Caco-2 (cell line): Measurements from ENCODE around the gene MYO15B. TPM values are rescaled to one million over a fixed set of nuclear protein-coding genes. Genes with fewer than 3 reads are reported as not detected.

ENCODE experiments used
- BruUV-seq: library from RNA; stranded (reverse); fragments of 400-500 nt; replicated peaks from 2 replicates; lab custom pipeline; 2021; lab: Mats Ljungman, UMichigan
- CTCF ChIA-PET: fragments of 300-600 bp; sonication (Branson Sonifier 250); formaldehyde crosslinking; loops from one replicate; lab custom pipeline; 2022; ENCODE audit warnings: antibody characterized with exemption; lab: Charles Lee
- POLR2A ChIA-PET: fragments of 300-600 bp; sonication (Branson Sonifier 250); formaldehyde crosslinking; loops from one replicate; lab custom pipeline; 2022; ENCODE audit warnings: antibody characterized with exemption; lab: Charles Lee
- DNase-seq, 2 experiments: peaks; one replicate each; pipeline versions ENCODE4 v3.0.0 to v3.0.0-alpha.2; 2020 to 2022
- H3K27me3 ChIP-seq: replicated peaks from 2 replicates; pipeline ENCODE4 v1.6.0; 2011; ENCODE audit warnings: low read length; ENCODE audit not compliant: control insufficient read depth, insufficient read depth
- H3K36me3 ChIP-seq: 2 replicates; pipeline ENCODE4 v1.5.1; 2011; ENCODE audit warnings: low read length; ENCODE audit not compliant: control insufficient read depth, insufficient read depth
- H3K4me1 ChIP-seq: fragments of 250-450 bp; sonication (Bioruptor Pico); 2 replicates; pipeline ENCODE4 v1.5.1; 2020; ENCODE audit warnings: mild to moderate bottlenecking
- H3K4me3 ChIP-seq: 2 replicates; pipeline ENCODE4 v1.5.1; 2011; ENCODE audit warnings: low read depth, mild to moderate bottlenecking, control low read depth, low read length
- H3K9me3 ChIP-seq: fragments of 250-450 bp; sonication (Bioruptor Pico); 2 replicates; pipeline ENCODE4 v1.5.1; 2020; ENCODE audit warnings: mild to moderate bottlenecking, moderate library complexity
- H3K27ac Mint-ChIP-seq: one replicate; pipeline ENCODE4 v1.8.0; 2022; ENCODE audit warnings: mixed read lengths; ENCODE audit not compliant: unreplicated experiment
- H3K27me3 Mint-ChIP-seq: one replicate; pipeline ENCODE4 v1.8.0; 2022; ENCODE audit warnings: mixed read lengths; ENCODE audit not compliant: insufficient read depth, unreplicated experiment
- H3K36me3 Mint-ChIP-seq: one replicate; pipeline ENCODE4 v1.8.0; 2022; ENCODE audit warnings: mild to moderate bottlenecking, mixed read lengths; ENCODE audit not compliant: insufficient read depth, unreplicated experiment
- H3K4me1 Mint-ChIP-seq: one replicate; pipeline ENCODE4 v1.8.0; 2022; ENCODE audit warnings: low read depth, mixed read lengths; ENCODE audit not compliant: unreplicated experiment
- H3K4me3 Mint-ChIP-seq: one replicate; pipeline ENCODE4 v1.8.0; 2022; ENCODE audit warnings: mild to moderate bottlenecking, moderate library complexity, mixed read lengths; ENCODE audit not compliant: unreplicated experiment
- H3K9me3 Mint-ChIP-seq: one replicate; pipeline ENCODE4 v1.8.0; 2022; ENCODE audit warnings: mixed read lengths; ENCODE audit not compliant: unreplicated experiment
- intact Hi-C: fragments of 100-400 bp; cut with micrococcal nuclease; formaldehyde crosslinking; loops from one replicate; pipeline ENCODE4 v1.10.0; 2022; ENCODE audit not compliant: unreplicated experiment
- total RNA-seq: library from RNA; stranded (reverse); gene quantifications from 2 replicates; pipeline ENCODE4 v1.2.3, GENCODE V29; 2022
- TF ChIP-seq, protein P1 (sequence below), 2 experiments: fragments of 200-600 bp in 1 of 2; IDR thresholded peaks; 1 replicate in 1 of 2; 2 replicates in 1 of 2; pipeline versions ENCODE4 v1.5.1 to v1.8.0; 2011 to 2022; ENCODE audit warnings: antibody characterized with exemption in 1 of 2, control low read depth in 1 of 2, inconsistent platforms in 1 of 2, low read depth in 1 of 2, low read length in 1 of 2, mild to moderate bottlenecking in 1 of 2, moderate library complexity in 1 of 2; ENCODE audit not compliant: insufficient read depth in 1 of 2, severe bottlenecking in 1 of 2, unreplicated experiment in 1 of 2

The MYO15B gene
- total RNA-seq, 1 experiment from 2014 or later, result 12.3 TPM

DNA sequence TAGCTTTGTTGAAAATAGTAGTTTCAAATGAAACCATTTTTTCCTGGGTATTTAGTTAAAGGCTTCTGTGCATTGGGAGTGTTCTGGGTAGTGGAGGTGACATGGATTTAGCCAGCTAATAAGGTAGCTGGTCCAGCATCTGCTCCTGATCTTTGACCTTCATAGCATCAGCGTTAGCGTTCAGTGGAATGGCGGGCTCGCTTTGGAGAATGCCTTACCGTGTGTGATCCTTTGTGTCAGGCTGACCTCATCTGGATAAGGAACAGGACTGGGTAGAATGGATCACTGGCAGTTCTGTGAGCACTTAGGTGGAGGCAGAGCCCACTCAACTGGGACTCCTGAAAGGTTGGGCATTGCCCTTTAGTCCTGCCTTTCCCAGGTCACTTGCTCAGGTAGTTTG, 83.3 kb downstream of the MYO15B start:
- no peak overlapping the region for H3K4me3 Mint-ChIP-seq
- no TSS peak for BruUV-seq
- ChIA-PET POLR2A (interaction anchor here (0.5 kb wide), 1 partner anchor 42 kb away, joined by 3 read pairs; no protein-coding TSS in a partner anchor), CTCF (interaction anchor here (0.9 kb wide), 1 partner anchor 77 kb away, joined by 3 read pairs; no protein-coding TSS in a partner anchor)
- no peak overlapping the region for H3K27ac Mint-ChIP-seq
- no peaks in the 10 kb centered on the region for H3K9me3 Mint-ChIP-seq
- peaks cover 2% of the 10 kb centered on the region for H3K36me3 ChIP-seq
- no peaks in the 10 kb centered on the region for H3K27me3 Mint-ChIP-seq
- H3K4me3 ChIP-seq, result no peak overlapping the region
- no peaks in the 10 kb centered on the region for H3K27me3 ChIP-seq
- H3K4me1 Mint-ChIP-seq, result no peaks in the 10 kb centered on the region
- DNase-seq, result no peak
- H3K9me3 ChIP-seq, result no peaks in the 10 kb centered on the region
- TF ChIP-seq, protein P1, sequence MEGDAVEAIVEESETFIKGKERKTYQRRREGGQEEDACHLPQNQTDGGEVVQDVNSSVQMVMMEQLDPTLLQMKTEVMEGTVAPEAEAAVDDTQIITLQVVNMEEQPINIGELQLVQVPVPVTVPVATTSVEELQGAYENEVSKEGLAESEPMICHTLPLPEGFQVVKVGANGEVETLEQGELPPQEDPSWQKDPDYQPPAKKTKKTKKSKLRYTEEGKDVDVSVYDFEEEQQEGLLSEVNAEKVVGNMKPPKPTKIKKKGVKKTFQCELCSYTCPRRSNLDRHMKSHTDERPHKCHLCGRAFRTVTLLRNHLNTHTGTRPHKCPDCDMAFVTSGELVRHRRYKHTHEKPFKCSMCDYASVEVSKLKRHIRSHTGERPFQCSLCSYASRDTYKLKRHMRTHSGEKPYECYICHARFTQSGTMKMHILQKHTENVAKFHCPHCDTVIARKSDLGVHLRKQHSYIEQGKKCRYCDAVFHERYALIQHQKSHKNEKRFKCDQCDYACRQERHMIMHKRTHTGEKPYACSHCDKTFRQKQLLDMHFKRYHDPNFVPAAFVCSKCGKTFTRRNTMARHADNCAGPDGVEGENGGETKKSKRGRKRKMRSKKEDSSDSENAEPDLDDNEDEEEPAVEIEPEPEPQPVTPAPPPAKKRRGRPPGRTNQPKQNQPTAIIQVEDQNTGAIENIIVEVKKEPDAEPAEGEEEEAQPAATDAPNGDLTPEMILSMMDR (IDR thresholded peaks at IDR 0.05; ENCODE audit: insufficient read depth in 1 of 2, low read depth in 1 of 2, low read length in 1 of 2, severe bottlenecking in 1 of 2, unreplicated experiment in 1 of 2), result no peak
- intact Hi-C loops, result no loop called here
- H3K36me3 Mint-ChIP-seq, result peaks cover 67% of the 10 kb centered on the region
- H3K4me1 ChIP-seq, result peaks cover 11% of the 10 kb centered on the region

DNA sequence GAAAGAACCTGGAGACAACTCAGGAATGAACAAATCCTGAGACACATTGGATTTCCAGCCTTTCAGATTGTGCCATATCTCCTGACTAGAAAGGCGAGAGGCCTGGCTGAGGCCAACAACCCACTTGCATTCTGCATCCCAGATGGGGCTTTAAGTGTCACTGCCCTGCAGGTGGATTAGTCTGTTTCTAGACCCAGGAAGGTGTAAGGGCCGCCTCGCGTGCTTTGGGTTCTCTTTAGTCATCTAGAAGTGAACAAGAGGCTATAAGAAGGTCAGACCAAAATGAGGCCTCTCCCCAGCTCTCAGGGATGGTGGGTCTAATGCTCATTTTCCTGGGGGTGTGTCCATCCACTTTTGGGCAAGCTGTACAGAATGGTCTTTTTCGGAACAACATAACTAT, 84.4 kb downstream of the MYO15B start:
- Mint-ChIP-seq H3K9me3 (no peaks in the 10 kb centered on the region), H3K4me1 (no peaks in the 10 kb centered on the region), H3K4me3 (no peak overlapping the region), H3K27me3 (no peaks in the 10 kb centered on the region), H3K27ac (no peak overlapping the region), H3K36me3 (peaks cover 78% of the 10 kb centered on the region)
- Histone ChIP-seq H3K4me3 (no peak overlapping the region), H3K36me3 (peaks cover 2% of the 10 kb centered on the region), H3K4me1 (peaks cover 7% of the 10 kb centered on the region; the same call in 1 of the 2 replicates), H3K9me3 (no peaks in the 10 kb centered on the region), H3K27me3 (no peaks in the 10 kb centered on the region)
- BruUV-seq, result no TSS peak
- no peak for DNase-seq
- intact Hi-C loops, result no loop called here
- CTCF ChIA-PET, result interaction anchor here (2.0 kb wide), 1 partner anchor 76 kb away, joined by 13 read pairs; no protein-coding TSS in a partner anchor
- POLR2A ChIA-PET, result no interaction called here
- TF ChIP-seq, protein P1 (IDR thresholded peaks at IDR 0.05; ENCODE audit: insufficient read depth in 1 of 2, low read depth in 1 of 2, low read length in 1 of 2, severe bottlenecking in 1 of 2, unreplicated experiment in 1 of 2), result no peak

DNA sequence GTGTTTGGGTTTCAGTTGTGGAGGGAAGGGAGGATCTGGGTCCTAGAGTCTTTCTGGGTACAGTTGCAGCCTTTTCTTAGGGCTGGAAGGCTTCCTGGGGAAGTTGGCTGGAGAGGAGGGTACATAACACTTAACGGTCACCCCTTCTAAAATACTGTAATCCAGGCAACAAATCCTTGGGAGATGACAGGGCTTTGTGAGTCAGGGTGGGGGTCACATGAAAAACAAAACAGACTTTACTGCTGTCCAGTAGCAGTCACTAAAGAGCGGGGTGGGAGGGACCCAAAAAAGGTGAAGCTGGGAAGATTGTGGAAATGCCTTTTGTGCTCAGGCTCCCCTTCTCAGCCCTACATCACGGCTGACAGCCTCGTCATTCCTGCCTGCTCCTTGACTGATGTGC, 85.9 kb downstream of the MYO15B start:
- Mint-ChIP-seq H3K4me3 (no peak overlapping the region), H3K27ac (no peak overlapping the region), H3K36me3 (peaks cover 84% of the 10 kb centered on the region), H3K4me1 (no peaks in the 10 kb centered on the region), H3K27me3 (no peaks in the 10 kb centered on the region), H3K9me3 (no peaks in the 10 kb centered on the region)
- POLR2A ChIA-PET, result interaction anchor here (0.5 to 0.7 kb wide), 2 partner anchors 40 to 77 kb away, joined by 3 to 6 read pairs; no protein-coding TSS in a partner anchor
- CTCF ChIA-PET, result interaction anchor here (0.6 to 2.1 kb wide), 4 partner anchors 41 to 379 kb away, joined by 3 to 14 read pairs (median 8); partner anchors contain the start of gene SMIM5
- intact Hi-C loops, result no loop called here
- peaks cover 2% of the 10 kb centered on the region for H3K36me3 ChIP-seq
- no peaks in the 10 kb centered on the region for H3K27me3 ChIP-seq
- no peak overlapping the region for H3K4me3 ChIP-seq
- H3K9me3 ChIP-seq, result no peaks in the 10 kb centered on the region
- BruUV-seq, result no TSS peak
- TF ChIP-seq, protein P1 (IDR thresholded peaks at IDR 0.05; ENCODE audit: insufficient read depth in 1 of 2, low read depth in 1 of 2, low read length in 1 of 2, severe bottlenecking in 1 of 2, unreplicated experiment in 1 of 2), result no peak
- H3K4me1 ChIP-seq, result 0 out of 2 replicates have a peak, but pooled peaks cover under 1% of the 10 kb centered on the region
- no peak for DNase-seq

Other genes with a start within 250 kb of the MYO15B start
- gene GRB2, start 182.1 kb upstream of the MYO15B start, total RNA-seq, result 113 and 115 TPM in 2 replicates
- gene TMEM94, start 131.2 kb upstream of the MYO15B start, total RNA-seq, result 109 and 115 TPM in 2 replicates
- gene CASKIN2, start 72.3 kb upstream of the MYO15B start, total RNA-seq, result 41.8 and 48.9 TPM in 2 replicates
- 71.3 and 74.5 TPM in 2 replicates for gene TSEN54, start 71.3 kb upstream of the MYO15B start, total RNA-seq
- gene LLGL2, start 62.1 kb upstream of the MYO15B start, total RNA-seq, result 165 and 179 TPM in 2 replicates
- 0.20 TPM in 1 of 2 replicates, not detected in the other for gene SMIM5, start 45.6 kb downstream of the MYO15B start, total RNA-seq
- 67.0 and 67.7 TPM in 2 replicates for gene RECQL5, start 79.4 kb downstream of the MYO15B start, total RNA-seq
- gene SAP30BP, start 79.5 kb downstream of the MYO15B start, total RNA-seq, result 119 and 126 TPM in 2 replicates
- 50.8 and 55.4 TPM in 2 replicates for gene ITGB4, start 133.7 kb downstream of the MYO15B start, total RNA-seq
- 41.1 and 45.0 TPM in 2 replicates for gene GALK1, start 177.4 kb downstream of the MYO15B start, total RNA-seq
- gene UNK, start 197.0 kb downstream of the MYO15B start, total RNA-seq, result 31.2 and 33.3 TPM in 2 replicates